AG10803 (cell line): Measurements from ENCODE around the gene GAB4.

Experiments used
- DNase-seq: peaks from one replicate; pipeline ENCODE4 v3.0.0; 2010; ENCODE audit warnings: low read depth
- H3K4me3 ChIP-seq: 2 replicates; pipeline ENCODE4 v1.5.1; 2011; ENCODE audit warnings: mild to moderate bottlenecking, low read length, control low read depth
- CTCF ChIP-seq: conservative IDR thresholded peaks from 2 replicates; pipeline ENCODE4 v1.5.1; 2011; ENCODE audit warnings: mild to moderate bottlenecking, low read length, control low read depth, inconsistent platforms

The GAB4 gene

DNA sequence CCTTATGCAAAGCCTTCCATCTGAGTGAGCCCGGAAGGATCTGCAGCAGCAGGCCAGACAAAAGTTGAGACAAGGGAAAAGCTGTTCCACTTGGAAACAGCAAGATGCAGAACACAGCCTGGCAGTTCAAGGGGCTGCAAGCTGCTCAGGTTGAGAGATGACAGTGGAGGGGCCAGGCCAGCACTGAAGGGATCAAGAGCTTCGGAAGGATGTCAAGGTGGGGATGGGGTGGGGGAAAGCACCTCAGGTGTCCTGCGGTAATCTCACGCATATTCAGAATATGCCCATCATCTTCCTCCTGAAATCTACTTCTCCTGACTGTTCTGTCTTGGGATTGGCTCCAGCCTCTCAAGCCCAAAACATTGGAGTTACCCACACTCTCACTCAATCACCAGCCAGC, 35.7 kb downstream of the GAB4 start:
- DNase-seq = no peak
- TF ChIP-seq CTCF = no peak
- H3K4me3 ChIP-seq = no peak overlapping the region

- no peak overlapping the region for H3K4me3 ChIP-seq
- DNase-seq = no peak
- TF ChIP-seq CTCF = no peak
These were observed 37.6 kb downstream of the GAB4 start for GRCh38 chr22:16970446-16970845.

DNA sequence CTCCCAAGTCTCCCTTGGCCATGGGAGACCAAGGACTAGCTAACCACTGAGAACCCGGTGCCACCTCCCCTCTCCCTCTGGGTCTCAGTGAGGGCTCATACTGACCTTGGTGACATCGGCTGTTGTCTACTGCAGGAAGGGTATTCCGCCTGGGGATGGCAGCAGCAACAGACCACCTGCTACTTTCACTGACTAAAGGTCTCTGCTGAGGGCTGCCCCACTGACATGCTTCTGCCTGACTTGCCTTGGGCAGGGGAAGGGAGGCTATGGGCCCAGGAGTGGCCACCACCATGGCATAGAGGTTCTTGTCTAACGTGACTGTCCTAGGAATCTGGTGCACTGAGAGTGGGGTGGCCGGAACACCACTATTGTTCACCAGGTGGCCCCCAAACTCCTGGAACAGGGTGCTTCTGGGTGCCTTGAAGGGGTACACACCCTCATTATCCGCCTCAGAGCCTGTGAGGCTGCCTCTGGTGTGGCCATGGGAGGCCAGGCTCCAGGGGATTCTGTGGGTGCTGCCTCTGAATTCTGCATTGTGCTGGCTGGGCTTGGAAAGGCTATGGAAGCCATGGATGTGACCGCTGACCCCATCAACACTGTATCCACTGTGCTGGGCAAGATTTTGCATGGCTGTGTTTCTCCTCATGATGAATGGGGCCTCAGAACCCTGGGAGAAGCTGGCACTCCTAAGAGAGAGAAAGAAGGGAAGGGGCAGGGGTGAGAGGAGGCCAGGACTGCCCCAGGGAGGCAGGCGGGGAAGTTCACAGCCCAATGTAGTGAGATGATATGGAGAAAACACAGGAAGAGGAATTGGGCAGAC, 38.3 kb downstream of the GAB4 start:
- DNase-seq = no peak
- no peak overlapping the region for H3K4me3 ChIP-seq
- no peak for TF ChIP-seq CTCF

- TF ChIP-seq CTCF = no peak
- H3K4me3 ChIP-seq = no peak overlapping the region
These were observed 39.8 kb downstream of the GAB4 start for GRCh38 chr22:16968218-16968595.

GRCh38 chr22:16967453-16968217, 40.4 kb downstream of the GAB4 start:
- DNase-seq = no peak
- no peak overlapping the region for H3K4me3 ChIP-seq
- no peak for TF ChIP-seq CTCF

More at GRCh38 chr22:16968218-16968595, 39.8 kb downstream of the GAB4 start:
- DNase-seq = no peak

GRCh38 chr22:16966251-16966650, 41.8 kb downstream of the GAB4 start:
- no peak for TF ChIP-seq CTCF
- no peak for DNase-seq
- no peak overlapping the region for H3K4me3 ChIP-seq

GRCh38 chr22:16965560-16965959, 42.5 kb downstream of the GAB4 start:
- no peak overlapping the region for H3K4me3 ChIP-seq
- TF ChIP-seq CTCF = no peak
- DNase-seq = no peak
